ENCODE results near the gene DLG3.

DLG3 gene

GRCh38 chrX:70527053-70527452 is 82.4 kb downstream of the DLG3 start:
- no peak overlapping the region for H3K4me3 ChIP-seq (ENCODE audit: low read depth, low read length)
- TF ChIP-seq CTCF (IDR thresholded peaks at IDR 0.05; ENCODE audit: low read depth, low read length) = no peak

GRCh38 chrX:70527610-70528345 is 83.1 kb downstream of the DLG3 start:
- no peak for TF ChIP-seq CTCF (IDR thresholded peaks at IDR 0.05; ENCODE audit: low read depth, low read length)
- no peak overlapping the region for H3K4me3 ChIP-seq (ENCODE audit: low read depth, low read length)

- H3K4me3 ChIP-seq (ENCODE audit: low read depth, low read length) = no peak overlapping the region
- no peak for TF ChIP-seq CTCF (IDR thresholded peaks at IDR 0.05; ENCODE audit: low read depth, low read length)
Measured at GRCh38 chrX:70535198-70535597, 90.6 kb downstream of the DLG3 start.

- no peak for TF ChIP-seq CTCF (IDR thresholded peaks at IDR 0.05; ENCODE audit: low read depth, low read length)
Measured at GRCh38 chrX:70549429-70549828, 104.8 kb downstream of the DLG3 start.

GRCh38 chrX:70552130-70552704 is 107.6 kb downstream of the DLG3 start:
- no peak for TF ChIP-seq CTCF (IDR thresholded peaks at IDR 0.05; ENCODE audit: low read depth, low read length)
- H3K4me3 ChIP-seq (ENCODE audit: low read depth, low read length) = no peak overlapping the region

More at GRCh38 chrX:70549429-70549828, 104.8 kb downstream of the DLG3 start:
- H3K4me3 ChIP-seq (ENCODE audit: low read depth, low read length) = no peak overlapping the region

- no peak for TF ChIP-seq CTCF (IDR thresholded peaks at IDR 0.05; ENCODE audit: low read depth, low read length)
- H3K4me3 ChIP-seq (ENCODE audit: low read depth, low read length) = no peak overlapping the region
Measured at GRCh38 chrX:70553516-70553915, 108.9 kb downstream of the DLG3 start.

GRCh38 chrX:70554081-70554480 is 109.4 kb downstream of the DLG3 start:
- TF ChIP-seq CTCF (IDR thresholded peaks at IDR 0.05; ENCODE audit: low read depth, low read length) = no peak
- H3K4me3 ChIP-seq (ENCODE audit: low read depth, low read length) = no peak overlapping the region
